Measurements from ENCODE around the gene CBR1.
"Not testable (repeated sequence)": the region's sequence is repeated elsewhere in the genome, so short reads cannot be mapped to it uniquely, and the experiment has no call there.

Gene CBR1

GRCh38 chr21:36079671-36080070 is 9.8 kb downstream of the CBR1 start:
- no peak for DNase-seq (ENCODE audit: low read depth in 2 of 2)

DNA sequence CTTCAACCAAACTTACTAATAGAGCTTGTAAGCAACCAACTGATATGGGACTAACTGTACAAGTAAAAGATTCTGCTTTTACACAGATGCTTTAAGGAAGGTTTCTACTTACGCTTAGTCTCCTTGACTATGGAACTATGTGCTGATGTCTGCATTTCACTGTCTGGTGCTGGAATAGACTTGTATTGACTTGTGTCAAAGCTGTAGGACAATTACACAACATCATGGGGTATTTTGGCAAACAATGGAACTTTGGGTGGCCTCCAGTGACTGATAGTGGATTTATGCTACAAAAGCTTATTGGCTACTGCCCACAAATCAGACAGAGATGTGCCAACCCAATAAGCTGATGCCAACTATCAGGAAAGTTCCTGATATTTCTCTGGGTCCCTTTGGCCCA is 10.6 kb downstream of the CBR1 start:
- no peak for DNase-seq (ENCODE audit: low read depth in 2 of 2)

DNA sequence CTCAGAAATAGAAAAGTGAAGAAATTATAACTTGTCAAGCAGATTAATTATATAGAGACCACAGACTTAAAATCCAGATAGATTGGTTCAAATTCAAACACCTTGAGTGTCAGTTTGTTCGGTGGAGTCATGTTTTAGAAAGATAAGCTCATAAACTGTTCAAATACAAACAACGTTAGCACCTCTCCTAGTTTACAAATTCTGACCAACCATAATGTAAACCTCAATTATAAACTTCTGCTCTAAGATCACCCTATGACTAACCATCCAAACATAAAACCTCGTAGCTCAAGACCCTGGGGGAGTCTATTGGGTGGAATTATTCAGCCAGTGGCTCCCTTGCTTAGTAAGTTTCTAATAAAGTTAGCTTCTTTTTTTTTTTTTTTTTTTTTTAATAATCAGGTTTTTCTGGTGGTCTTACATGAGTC is 12.4 kb downstream of the CBR1 start:
- DNase-seq (ENCODE audit: low read depth in 2 of 2) = no peak

- DNase-seq (ENCODE audit: low read depth in 2 of 2) = no peak
Measured at GRCh38 chr21:36087362-36088138, 17.7 kb downstream of the CBR1 start.

DNA sequence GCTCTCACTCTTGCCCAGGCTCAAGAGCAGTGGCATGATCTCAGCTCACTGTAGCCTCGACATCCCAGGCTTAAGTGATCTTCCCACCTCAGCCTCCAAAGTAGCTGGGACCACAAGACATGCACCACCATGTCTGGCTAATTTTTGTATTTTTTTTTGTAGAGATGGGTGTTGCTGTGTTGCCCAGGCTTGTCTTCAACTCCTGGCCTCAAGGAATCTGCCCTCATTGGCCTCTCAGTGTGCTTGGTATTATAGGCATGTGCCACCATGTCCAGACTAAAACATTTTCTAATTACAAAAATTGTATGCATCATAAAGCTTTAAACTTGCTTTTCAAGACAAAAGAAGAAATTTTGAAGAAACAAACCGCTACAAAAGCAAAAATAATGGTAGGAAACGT is 20.1 kb downstream of the CBR1 start:
- no peak for DNase-seq (ENCODE audit: low read depth in 2 of 2)

DNA sequence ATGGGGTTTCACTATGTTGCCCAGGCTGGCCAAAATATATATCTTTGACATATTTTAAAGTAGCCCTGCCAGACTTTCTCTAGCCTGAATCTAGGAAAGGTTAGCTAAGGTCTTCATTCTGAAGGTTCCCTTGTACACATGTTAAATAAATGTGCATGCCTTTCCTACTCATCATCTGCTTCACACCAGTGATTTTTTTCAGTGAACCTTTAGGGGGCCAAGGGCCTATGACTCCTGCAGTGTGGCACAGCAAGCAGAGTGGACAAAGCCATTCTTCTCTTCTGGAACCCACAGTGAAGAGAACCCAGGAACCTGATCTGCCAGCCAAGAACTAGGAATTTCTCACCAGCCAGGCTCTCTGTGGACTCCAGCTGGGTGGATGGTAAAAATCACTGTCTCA is 22.9 kb downstream of the CBR1 start:
- DNase-seq (ENCODE audit: low read depth in 2 of 2) = no peak

DNA sequence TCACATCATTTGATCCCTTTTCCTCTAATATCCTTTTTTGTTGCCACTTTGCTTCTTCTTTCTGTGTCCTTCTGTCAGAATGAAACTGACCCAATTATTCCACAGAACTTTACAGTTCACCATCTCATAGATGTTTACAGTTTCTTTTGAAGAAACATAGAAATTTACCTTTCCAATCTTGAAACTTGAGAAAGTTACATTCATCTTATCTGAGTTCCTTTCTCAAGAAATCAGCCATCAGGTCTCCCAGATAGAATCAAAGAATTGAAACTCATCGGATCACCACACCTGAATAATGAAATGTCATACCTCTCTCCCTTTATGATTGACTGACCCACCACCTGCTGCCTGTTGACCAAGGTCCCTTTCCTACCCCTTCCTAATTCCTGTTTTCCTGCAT is 23.7 kb downstream of the CBR1 start:
- DNase-seq (ENCODE audit: low read depth in 2 of 2) = no peak

- DNase-seq (ENCODE audit: low read depth in 2 of 2) = no peak
Measured at GRCh38 chr21:36096398-36097290, 26.8 kb downstream of the CBR1 start.

- no peak for DNase-seq (ENCODE audit: low read depth in 2 of 2)
Measured at GRCh38 chr21:36097427-36098181, 27.8 kb downstream of the CBR1 start.

DNA sequence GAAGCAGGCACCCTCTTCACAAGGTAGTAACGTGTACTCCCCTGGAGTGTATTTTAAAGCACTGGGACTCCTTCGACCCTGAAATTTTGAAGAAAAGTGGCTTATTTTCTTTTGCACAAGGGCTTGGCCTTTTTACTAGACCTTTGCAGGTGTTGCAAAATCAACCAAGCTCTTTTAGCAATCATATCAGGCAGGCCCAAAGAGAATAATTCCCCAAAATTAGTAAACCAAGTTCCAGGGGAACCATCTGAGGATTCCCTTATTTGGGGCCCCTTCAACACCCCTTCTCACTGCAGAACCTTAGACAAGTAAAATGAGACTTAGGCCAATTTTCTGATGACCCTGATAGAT is 28.3 kb downstream of the CBR1 start:
- no peak for DNase-seq (ENCODE audit: low read depth in 2 of 2)

DNA sequence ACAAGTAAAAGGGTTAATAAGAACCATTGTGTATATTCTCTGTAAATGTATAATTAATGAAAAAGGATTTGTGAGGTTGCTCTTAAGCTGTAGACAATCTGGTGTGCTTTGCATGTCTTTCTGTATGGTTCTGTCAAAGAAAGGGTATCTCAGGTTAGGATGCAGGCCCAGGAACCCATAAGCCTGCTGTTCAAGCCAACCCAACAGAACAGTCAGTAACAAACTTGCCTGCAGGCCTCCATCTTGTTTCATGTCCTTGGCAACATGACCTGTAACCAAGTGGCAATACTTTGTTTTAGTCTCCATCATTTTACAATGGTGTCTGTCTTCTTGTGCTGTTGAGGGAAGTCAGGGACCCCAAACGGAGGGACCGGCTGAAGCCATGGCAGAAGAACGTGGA is 29.2 kb downstream of the CBR1 start:
- no peak for DNase-seq (ENCODE audit: low read depth in 2 of 2)

- not testable (repeated sequence) for DNase-seq (ENCODE audit: low read depth in 2 of 2)
Measured at GRCh38 chr21:36099695-36100211, 29.9 kb downstream of the CBR1 start.

DNA sequence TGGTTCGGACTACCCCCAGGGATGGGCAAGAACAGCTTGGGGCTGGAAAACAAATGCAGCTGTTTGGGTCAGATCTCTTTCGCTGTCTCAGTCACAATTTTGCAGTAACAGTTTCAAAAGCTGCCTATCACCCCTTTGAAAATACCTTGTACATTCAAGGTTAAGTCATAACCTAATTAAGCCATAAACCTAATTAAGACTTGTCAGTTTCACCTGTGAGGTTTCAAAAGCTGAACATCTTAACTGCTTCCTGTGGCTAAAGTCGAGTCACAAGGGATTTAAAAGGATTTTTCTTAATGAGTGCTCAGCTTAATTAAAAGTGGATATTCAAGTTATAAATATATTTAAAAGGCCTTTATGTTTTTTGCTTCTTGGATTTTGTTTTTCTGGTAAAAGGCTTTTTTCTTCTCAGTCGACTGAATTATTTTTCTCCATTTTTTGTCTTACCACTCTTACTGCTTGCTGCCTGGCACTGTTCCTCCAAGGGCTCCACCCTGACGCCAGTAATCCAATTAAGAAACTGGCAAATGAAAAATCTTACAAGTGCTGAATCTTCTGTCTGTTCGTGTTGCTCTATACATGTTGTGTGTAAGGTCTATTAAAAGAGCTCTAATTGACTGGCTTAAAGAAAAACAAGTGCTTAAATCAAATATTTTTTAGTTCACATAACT is 31.3 kb downstream of the CBR1 start:
- DNase-seq (ENCODE audit: low read depth in 2 of 2) = no peak

DNA sequence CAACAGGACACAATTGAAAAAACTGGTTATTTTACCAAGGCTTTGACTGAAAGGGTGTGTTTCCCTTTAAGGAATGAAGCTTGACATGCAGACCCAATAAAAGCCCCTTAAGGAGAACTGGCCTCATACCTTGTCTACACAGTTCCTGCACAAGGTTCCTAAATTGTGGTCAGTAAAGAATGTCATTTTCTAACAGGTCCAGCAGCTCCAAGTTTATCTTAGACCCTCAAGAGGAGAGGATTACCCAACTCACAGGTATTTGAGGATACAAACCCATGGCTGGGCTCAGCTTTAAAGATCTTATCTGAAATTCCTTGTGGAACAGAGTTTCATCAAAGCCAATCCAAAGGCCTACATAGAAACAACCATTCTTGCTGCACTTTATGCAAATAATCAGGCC is 33.6 kb downstream of the CBR1 start:
- DNase-seq (ENCODE audit: low read depth in 2 of 2) = no peak

DNA sequence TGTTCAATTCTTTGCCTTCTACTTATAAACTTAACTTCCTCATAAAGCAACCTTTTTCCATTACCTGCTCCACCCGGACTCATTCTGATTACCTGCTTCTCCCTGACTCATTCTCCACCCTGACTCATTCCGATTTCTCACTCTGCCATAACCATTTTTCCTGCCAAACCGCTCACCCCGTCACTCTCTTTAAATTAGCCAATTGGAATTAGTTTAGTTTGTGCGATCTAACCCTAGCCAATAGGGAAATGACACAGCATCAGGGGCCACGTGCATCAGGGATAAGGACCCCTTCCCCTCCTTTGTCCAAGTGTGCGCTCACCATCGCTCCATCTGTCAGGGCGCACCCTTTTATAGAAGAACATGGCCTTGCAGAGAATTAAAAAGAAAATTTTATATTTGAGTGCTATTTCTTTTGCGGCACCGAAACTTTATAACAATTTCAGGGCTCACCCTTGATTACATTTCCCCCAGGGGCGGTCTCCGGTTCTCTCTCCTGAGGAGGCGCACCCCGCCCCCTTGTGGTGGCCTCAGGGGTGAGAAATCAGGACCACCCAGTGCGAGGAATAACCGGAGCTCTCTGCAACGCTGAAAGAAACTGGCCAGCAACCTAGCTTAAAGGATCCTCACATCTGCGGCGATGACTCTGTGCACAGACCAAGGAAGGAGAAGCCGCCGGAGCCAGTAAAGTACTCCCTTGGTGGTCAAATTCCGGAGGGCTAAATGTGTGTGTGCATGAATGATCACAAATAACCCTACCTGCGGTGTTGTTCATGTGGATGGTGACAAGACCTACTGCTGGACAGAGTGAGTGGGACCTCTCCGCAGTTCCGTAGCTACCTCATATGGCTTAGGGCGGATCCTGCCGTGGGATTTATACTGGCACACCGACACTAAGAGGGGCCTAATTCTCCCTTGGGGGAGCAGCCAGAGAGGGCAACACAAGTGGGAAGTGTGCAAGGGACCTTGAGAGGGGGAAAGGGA is 34.8 kb downstream of the CBR1 start:
- peak; percentile 32 to 55 for DNase-seq (ENCODE audit: low read depth in 2 of 2)

DNA sequence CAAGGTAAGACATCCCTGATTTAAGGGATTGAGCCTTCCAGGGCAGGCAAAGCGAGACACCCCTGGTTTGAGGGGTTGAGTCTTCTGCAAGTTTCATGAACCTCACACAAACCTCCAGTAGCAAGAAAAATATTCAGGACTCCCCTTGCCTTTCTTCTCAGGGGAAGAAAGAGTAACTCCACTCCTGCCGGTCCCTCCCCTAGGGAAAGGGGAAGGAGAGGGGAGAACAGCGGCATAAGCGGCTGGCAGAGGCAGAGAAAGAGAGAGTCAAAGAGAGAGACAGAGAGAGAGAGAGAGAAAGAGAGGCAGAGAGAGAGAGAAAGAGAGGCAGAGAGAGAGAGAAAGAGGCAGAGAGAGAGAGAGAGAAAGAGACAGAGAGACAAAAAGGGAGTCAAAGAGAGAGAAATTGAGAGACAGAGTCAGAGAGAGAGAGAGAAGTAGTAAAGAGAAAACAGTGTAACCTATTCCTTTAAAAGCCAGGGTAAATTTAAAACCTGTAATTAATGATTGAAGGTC is 35.6 kb downstream of the CBR1 start:
- no peak for DNase-seq (ENCODE audit: low read depth in 2 of 2)

- no peak for DNase-seq (ENCODE audit: low read depth in 2 of 2)
Measured at GRCh38 chr21:36109868-36110267, 40.0 kb downstream of the CBR1 start.

DNA sequence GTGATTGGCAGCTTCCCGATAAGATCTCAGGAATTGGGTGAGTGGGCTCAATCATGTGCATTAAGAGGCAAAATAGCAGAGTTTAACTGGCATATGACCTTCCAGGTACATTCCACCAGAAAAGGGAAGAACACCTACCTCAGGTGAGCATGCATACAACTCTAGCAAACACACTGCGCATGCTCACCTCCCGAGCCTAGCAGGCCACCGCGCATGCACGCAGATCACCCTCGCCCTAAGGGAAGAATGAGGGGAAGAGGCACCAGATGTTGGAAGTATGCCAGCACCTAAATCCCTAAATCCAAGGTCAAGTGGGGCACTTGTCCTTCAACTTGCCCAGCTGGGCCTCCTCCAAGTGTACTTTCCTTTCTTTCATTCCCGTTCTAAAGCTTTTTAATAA is 41.4 kb downstream of the CBR1 start:
- no peak for DNase-seq (ENCODE audit: low read depth in 2 of 2)

DNA sequence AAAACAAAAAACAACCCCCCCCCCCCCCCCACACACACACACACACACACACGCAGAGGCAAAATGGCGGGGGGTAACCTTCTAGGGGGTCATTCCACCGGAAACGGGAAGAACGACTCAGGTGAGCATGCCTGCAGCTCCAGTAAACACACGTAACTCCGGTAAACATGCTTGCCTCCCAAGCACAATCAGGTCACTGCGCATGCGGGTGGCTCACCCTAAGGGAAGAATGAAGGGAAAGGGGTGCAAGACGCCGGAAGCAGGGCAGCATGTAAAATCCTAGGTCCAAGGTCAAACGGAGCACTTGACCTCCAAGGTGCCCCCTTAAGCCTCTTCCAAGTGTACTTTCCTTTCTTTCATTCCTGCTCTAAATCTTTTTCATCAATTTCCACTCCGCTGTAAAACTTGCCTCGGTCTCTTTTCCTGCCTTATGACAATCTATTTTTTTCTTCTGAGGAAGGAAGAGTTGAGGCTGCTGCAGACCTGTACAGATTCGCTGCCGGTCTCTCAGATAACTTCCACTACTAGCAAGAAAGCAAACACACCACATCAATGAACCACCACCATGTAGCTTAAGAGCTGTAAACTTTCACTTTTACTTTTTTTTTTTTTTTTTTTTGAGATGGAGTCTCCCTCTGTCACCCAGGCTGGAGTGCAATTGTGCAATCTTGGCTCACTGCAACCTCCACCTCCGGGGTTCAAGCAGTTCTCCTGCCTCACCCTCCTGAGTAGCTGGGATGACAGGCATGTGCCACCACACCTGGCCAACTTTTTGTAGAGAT is 44.0 kb downstream of the CBR1 start:
- DNase-seq (ENCODE audit: low read depth in 2 of 2) = peak in 1 of 2 donors; percentile 26
